ENCODE data around the gene CD163L1.

Gene CD163L1

GRCh38 chr12:7376196-7376595 lies 67.8 kb downstream of the CD163L1 start:
- H3K4me3 ChIP-seq (ENCODE audit: low read length): no peak overlapping the region
- TF ChIP-seq CTCF (conservative IDR thresholded peaks at IDR 0.05; ENCODE audit: low read length): no peak
- peak; percentile 16 for DNase-seq (ENCODE audit: low read depth)

- H3K4me3 ChIP-seq (ENCODE audit: low read length): no peak overlapping the region
- no peak for TF ChIP-seq CTCF (conservative IDR thresholded peaks at IDR 0.05; ENCODE audit: low read length)
- DNase-seq (ENCODE audit: low read depth): no peak
Measured at GRCh38 chr12:7375145-7375543, 68.8 kb downstream of the CD163L1 start.

- DNase-seq (ENCODE audit: low read depth): peak; percentile 48
- TF ChIP-seq CTCF (conservative IDR thresholded peaks at IDR 0.05; ENCODE audit: low read length): peak; percentile 79
- H3K4me3 ChIP-seq (ENCODE audit: low read length): no peak overlapping the region
Measured at GRCh38 chr12:7374423-7375144, 69.4 kb downstream of the CD163L1 start.

- DNase-seq (ENCODE audit: low read depth): no peak
- no peak overlapping the region for H3K4me3 ChIP-seq (ENCODE audit: low read length)
- TF ChIP-seq CTCF (conservative IDR thresholded peaks at IDR 0.05; ENCODE audit: low read length): no peak
Measured at GRCh38 chr12:7373226-7373625, 70.7 kb downstream of the CD163L1 start.

GRCh38 chr12:7369274-7369729 lies 74.7 kb downstream of the CD163L1 start:
- TF ChIP-seq CTCF (conservative IDR thresholded peaks at IDR 0.05; ENCODE audit: low read length): no peak

GRCh38 chr12:7362734-7363133 lies 81.2 kb downstream of the CD163L1 start:
- no peak for TF ChIP-seq CTCF (conservative IDR thresholded peaks at IDR 0.05; ENCODE audit: low read length)
- H3K4me3 ChIP-seq (ENCODE audit: low read length): no peak overlapping the region

More at GRCh38 chr12:7369274-7369729, 74.7 kb downstream of the CD163L1 start:
- no peak overlapping the region for H3K4me3 ChIP-seq (ENCODE audit: low read length)
- DNase-seq (ENCODE audit: low read depth): peak; percentile 35

GRCh38 chr12:7361265-7361664 lies 82.7 kb downstream of the CD163L1 start:
- DNase-seq (ENCODE audit: low read depth): no peak
- no peak for TF ChIP-seq CTCF (conservative IDR thresholded peaks at IDR 0.05; ENCODE audit: low read length)
- H3K4me3 ChIP-seq (ENCODE audit: low read length): no peak overlapping the region

More at GRCh38 chr12:7362734-7363133, 81.2 kb downstream of the CD163L1 start:
- no peak for DNase-seq (ENCODE audit: low read depth)

Measured in AG10803 (cell line).